Keratinocyte (primary cell): ENCODE results near the gene ZFYVE28. TPM values are rescaled to one million over a fixed set of nuclear protein-coding genes. Genes with fewer than 3 reads are reported as not detected.

Source experiments
- DNase-seq: peaks from one replicate; pipeline ENCODE4 v3.0.0-alpha.2; 2011; ENCODE audit warnings: low read depth, missing footprints, low spot score
- FAIRE-seq: peaks from 2 replicates; lab custom pipeline; 2011; peaks lifted over from hg19 to GRCh38; lab: Jason Lieb, UNC
- H2AFZ ChIP-seq: 2 replicates; pipeline ENCODE4 v1.6.0; 2012; ENCODE audit warnings: low read length, control low read depth, inconsistent platforms; ENCODE audit not compliant: control insufficient read depth
- H3K27ac ChIP-seq: 2 replicates; pipeline ENCODE4 v1.5.1; 2011; ENCODE audit warnings: low read length; ENCODE audit not compliant: control insufficient read depth, insufficient read depth
- H3K27me3 ChIP-seq: 3 replicates; pipeline ENCODE4 v1.6.0; 2011; ENCODE audit warnings: low read length; ENCODE audit not compliant: control insufficient read depth, insufficient read depth; ENCODE audit errors: extremely low read depth
- H3K36me3 ChIP-seq, 2 experiments: 2 replicates in 1 of 2; 3 replicates in 1 of 2; pipeline ENCODE4 v1.5.1; 2011; ENCODE audit warnings: low read length in 2 of 2, mild to moderate bottlenecking in 1 of 2; ENCODE audit not compliant: control insufficient read depth in 2 of 2, insufficient read depth in 2 of 2; ENCODE audit errors: extremely low read depth in 1 of 2
- H3K4me1 ChIP-seq: 3 replicates; pipeline ENCODE4 v1.5.1; 2011; ENCODE audit warnings: low read length; ENCODE audit not compliant: control insufficient read depth, insufficient read depth; ENCODE audit errors: extremely low read depth
- H3K4me2 ChIP-seq: 3 replicates; pipeline ENCODE4 v1.6.0; 2011; ENCODE audit warnings: low read depth, low read length; ENCODE audit not compliant: control insufficient read depth, insufficient read depth; ENCODE audit errors: extremely low read depth
- H3K4me3 ChIP-seq, 3 experiments: fragments of 200-600 bp in 1 of 3; sonication (generic) in 1 of 3; 2 replicates in 2 of 3; 3 replicates in 1 of 3; pipeline ENCODE4 v1.5.1; 2011 to 2016; ENCODE audit warnings: low read length in 3 of 3, mild to moderate bottlenecking in 3 of 3, control low read depth in 2 of 3, inconsistent platforms in 1 of 3, low read depth in 1 of 3, mixed read lengths in 1 of 3, mixed run types in 1 of 3, moderate library complexity in 1 of 3; ENCODE audit not compliant: control insufficient read depth in 2 of 3, insufficient read depth in 2 of 3; ENCODE audit errors: extremely low read depth in 1 of 3
- H3K79me2 ChIP-seq: 2 replicates; pipeline ENCODE4 v1.6.0; 2012; ENCODE audit warnings: low read length; ENCODE audit not compliant: control insufficient read depth, insufficient read depth
- H3K9ac ChIP-seq: 3 replicates; pipeline ENCODE4 v1.6.0; 2011; ENCODE audit warnings: low read length; ENCODE audit not compliant: control insufficient read depth, insufficient read depth; ENCODE audit errors: extremely low read depth
- H3K9me1 ChIP-seq: 3 replicates; pipeline ENCODE4 v1.6.0; 2011; ENCODE audit warnings: low read length; ENCODE audit not compliant: control insufficient read depth, insufficient read depth; ENCODE audit errors: extremely low read depth
- H3K9me3 ChIP-seq: 2 replicates; pipeline ENCODE4 v1.5.1; 2012; ENCODE audit warnings: low read depth, low read length; ENCODE audit not compliant: control insufficient read depth
- H4K20me1 ChIP-seq: 3 replicates; pipeline ENCODE4 v1.6.0; 2011; ENCODE audit warnings: low read length; ENCODE audit not compliant: control insufficient read depth, insufficient read depth; ENCODE audit errors: extremely low read depth
- EZH2 ChIP-seq: IDR thresholded peaks from one replicate; pipeline ENCODE4 v1.6.1; 2012; ENCODE audit warnings: inconsistent platforms, mild to moderate bottlenecking, low read length, moderate library complexity
- dilution Hi-C: fragments of 300-500 bp; cut with MboI; formaldehyde crosslinking; loops from one replicate; pipeline ENCODE4 v1.7.0; 2020; ENCODE audit warnings: low sequenced_read_pairs; ENCODE audit not compliant: extremely low pct_ligation_motif_present
- polyA plus RNA-seq, 5 experiments: library from polyadenylated mRNA; depleted of rRNA in 3 of 5; stranded (reverse) in 3 of 5; stranded (forward) in 1 of 5; unstranded in 1 of 5; fragments of >200 nt; gene quantifications; 1 replicate in 1 of 5; 2 replicates in 3 of 5; 3 replicates in 1 of 5; pipeline versions ENCODE4 v1.2.1 to v1.2.3, GENCODE V29; 2011 to 2012; ENCODE audit warnings: missing spikeins in 2 of 5, low read depth in 1 of 5, low replicate concordance in 1 of 5
- TF ChIP-seq, protein P1 (sequence below), 3 experiments: IDR thresholded peaks in 1 of 3; conservative IDR thresholded peaks in 1 of 3; optimal IDR thresholded peaks in 1 of 3; 2 replicates in 2 of 3; 3 replicates in 1 of 3; pipeline versions ENCODE3 to v1.5.1; 2011; ENCODE audit warnings: low read length in 3 of 3, mild to moderate bottlenecking in 3 of 3, moderate library complexity in 2 of 3, control low read depth in 1 of 3, inconsistent platforms in 1 of 3; ENCODE audit not compliant: insufficient read depth in 2 of 3; ENCODE audit errors: extremely low read depth in 1 of 3

Gene ZFYVE28
- polyA plus RNA-seq, 1 donor (not counting 4 experiments of a cell fraction or from before 2014, with no cell fraction given) = 0.33 TPM

DNA sequence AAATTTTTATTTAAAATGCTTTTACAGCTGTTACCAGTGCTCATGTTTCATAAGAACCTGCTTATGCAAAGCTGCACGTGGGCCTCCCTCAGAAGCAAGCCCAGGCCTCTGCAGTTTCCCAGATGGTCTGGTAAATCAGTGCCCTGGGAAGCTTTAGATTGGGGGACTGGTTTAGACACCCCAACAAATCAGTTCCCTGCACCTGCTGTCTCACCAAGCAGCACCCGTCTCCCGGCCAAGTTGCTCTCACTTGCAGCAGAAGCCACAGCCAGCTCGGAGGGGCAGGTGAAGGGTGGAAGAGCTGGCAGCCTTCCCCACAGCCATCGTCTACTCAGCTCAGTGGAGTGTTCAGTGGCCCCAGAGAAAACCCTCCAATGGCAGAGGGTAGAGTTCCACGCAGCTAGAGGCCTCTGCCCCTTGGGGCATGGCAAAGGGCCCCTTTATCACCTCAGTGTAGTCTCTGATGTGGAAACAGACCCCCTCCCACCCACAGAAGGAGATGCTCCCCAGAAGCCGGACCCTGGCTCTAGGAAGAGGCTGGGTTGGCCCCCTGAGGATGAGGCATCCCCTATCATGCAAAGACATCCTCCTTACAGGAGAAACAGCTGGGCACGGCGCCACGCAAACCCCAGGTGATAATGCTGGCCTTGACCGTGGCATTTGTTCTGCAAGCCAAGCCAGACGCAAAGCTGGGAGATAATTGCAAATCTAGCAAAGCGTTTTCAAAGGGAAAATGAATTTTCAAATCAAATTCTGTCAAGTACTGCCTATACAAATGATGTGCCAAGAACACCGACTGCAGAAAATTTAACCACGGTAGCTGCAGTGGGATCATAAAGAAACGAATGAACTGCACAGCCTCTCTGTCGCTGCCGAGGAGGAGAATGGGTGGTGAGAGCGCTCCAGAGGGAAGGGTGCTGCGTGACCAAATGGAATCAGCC is 51.9 kb downstream of the ZFYVE28 start:
- TF ChIP-seq EZH2 = no peak
- TF ChIP-seq, protein P1, sequence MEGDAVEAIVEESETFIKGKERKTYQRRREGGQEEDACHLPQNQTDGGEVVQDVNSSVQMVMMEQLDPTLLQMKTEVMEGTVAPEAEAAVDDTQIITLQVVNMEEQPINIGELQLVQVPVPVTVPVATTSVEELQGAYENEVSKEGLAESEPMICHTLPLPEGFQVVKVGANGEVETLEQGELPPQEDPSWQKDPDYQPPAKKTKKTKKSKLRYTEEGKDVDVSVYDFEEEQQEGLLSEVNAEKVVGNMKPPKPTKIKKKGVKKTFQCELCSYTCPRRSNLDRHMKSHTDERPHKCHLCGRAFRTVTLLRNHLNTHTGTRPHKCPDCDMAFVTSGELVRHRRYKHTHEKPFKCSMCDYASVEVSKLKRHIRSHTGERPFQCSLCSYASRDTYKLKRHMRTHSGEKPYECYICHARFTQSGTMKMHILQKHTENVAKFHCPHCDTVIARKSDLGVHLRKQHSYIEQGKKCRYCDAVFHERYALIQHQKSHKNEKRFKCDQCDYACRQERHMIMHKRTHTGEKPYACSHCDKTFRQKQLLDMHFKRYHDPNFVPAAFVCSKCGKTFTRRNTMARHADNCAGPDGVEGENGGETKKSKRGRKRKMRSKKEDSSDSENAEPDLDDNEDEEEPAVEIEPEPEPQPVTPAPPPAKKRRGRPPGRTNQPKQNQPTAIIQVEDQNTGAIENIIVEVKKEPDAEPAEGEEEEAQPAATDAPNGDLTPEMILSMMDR (optimal IDR thresholded peaks at IDR 0.05 in 1 of 3, IDR thresholded peaks at IDR 0.05 in 1 of 3, conservative IDR thresholded peaks at IDR 0.05 in 1 of 3; ENCODE audit: extremely low read depth in 1 of 3, insufficient read depth in 2 of 3, low read length in 3 of 3) = no peak
- Histone ChIP-seq H3K9me3 (peaks cover 2% of the 10 kb centered on the region), H3K9me1 (no peaks in the 10 kb centered on the region), H2AFZ (no peak overlapping the region), H3K4me2 (no peak overlapping the region), H3K4me1 (no peaks in the 10 kb centered on the region), H3K9ac (no peak overlapping the region), H3K27ac (no peak overlapping the region), H3K27me3 (peaks cover 23% of the 10 kb centered on the region), H3K79me2 (no peaks in the 10 kb centered on the region), H3K36me3 (no peaks in the 10 kb centered on the region), H3K4me3 (no peak overlapping the region), H4K20me1 (no peaks in the 10 kb centered on the region)
- DNase-seq (no peak), FAIRE-seq (no peak)
- dilution Hi-C loops = no loop called here

DNA sequence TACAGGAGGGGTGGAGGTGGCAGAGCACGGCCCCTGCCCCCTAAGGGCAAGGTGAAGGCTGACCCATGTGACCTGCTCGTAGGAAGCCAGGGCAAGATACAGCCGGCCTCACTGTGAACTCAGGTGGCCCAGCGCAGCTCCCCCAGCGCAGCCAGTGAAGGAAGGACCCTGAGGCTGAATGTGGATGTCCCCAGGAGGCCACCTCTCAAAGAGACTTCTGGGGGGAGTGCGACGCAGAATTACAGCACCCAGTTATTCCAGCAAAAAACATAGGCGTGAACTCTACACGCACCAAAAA is 52.6 kb downstream of the ZFYVE28 start:
- Histone ChIP-seq H3K4me3 (no peak overlapping the region), H3K36me3 (no peaks in the 10 kb centered on the region), H3K79me2 (no peaks in the 10 kb centered on the region), H3K27ac (no peak overlapping the region), H3K27me3 (peaks cover 23% of the 10 kb centered on the region), H3K9me1 (no peaks in the 10 kb centered on the region), H3K9ac (no peak overlapping the region), H3K4me1 (no peaks in the 10 kb centered on the region), H4K20me1 (no peaks in the 10 kb centered on the region), H2AFZ (no peak overlapping the region), H3K9me3 (peaks cover 2% of the 10 kb centered on the region), H3K4me2 (no peak overlapping the region)
- DNase-seq = no peak
- no peak for FAIRE-seq
- dilution Hi-C loops = no loop called here
- no peak for TF ChIP-seq EZH2
- TF ChIP-seq, protein P1 (optimal IDR thresholded peaks at IDR 0.05 in 1 of 3, IDR thresholded peaks at IDR 0.05 in 1 of 3, conservative IDR thresholded peaks at IDR 0.05 in 1 of 3; ENCODE audit: extremely low read depth in 1 of 3, insufficient read depth in 2 of 3, low read length in 3 of 3) = no peak
